GM20000 (cell line): Measurements from ENCODE around the gene AGAP6.
"Not testable (repeated sequence)": the region's sequence is repeated elsewhere in the genome, so short reads cannot be mapped to it uniquely, and the experiment has no call there.

Source experiments
- DNase-seq: peaks from one replicate; pipeline ENCODE4 v3.0.0; 2012; ENCODE audit warnings: low spot score

The AGAP6 gene

DNA sequence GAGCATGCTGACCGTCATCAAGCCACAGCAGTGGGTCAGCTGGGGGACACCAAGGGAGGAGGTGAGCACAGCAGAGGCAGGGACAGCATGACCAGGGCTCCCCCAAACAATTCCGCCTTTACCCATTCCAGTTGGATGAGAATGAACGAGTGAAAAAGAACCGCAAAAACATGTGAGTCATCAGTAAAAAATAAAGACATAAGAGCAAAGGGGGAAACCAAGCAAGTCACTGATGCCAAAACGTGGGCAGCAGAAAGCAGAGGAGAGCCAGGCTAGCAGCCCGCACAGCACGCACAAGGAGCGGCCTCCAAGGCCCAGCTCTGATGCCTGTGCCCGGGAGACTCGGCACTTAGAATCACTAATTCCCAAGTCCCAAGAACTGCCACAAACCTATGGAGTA lies 71.7 kb downstream of the AGAP6 start:
- not testable (repeated sequence) for DNase-seq
